ENCODE data around the gene P2RY12. TPM values are rescaled to one million over a fixed set of nuclear protein-coding genes. Genes with fewer than 3 reads are reported as not detected.

P2RY12 gene
- 1 to 10 TPM; 1.1 to 1.5 (median 1.3) TPM for polyA plus RNA-seq (ENCODE audit: insufficient read length in 3 of 3)

GRCh38 chr3:151384741-151385174, at the start of gene P2RY12:
Gene P2RY12, minus strand, starts transcription at chr3:151384753. Its CDS starts 45,908 bp downstream, at chr3:151338845.
- no peak for DNase-seq (ENCODE audit: low read depth in 3 of 3, low spot score in 2 of 3)

GRCh38 chr3:151432616-151433372, 48.2 kb upstream of the P2RY12 start:
- no peak for DNase-seq (ENCODE audit: low read depth in 3 of 3, low spot score in 2 of 3)

- DNase-seq (ENCODE audit: low read depth in 3 of 3, low spot score in 2 of 3): no peak
Observed at GRCh38 chr3:151431940-151432339, 47.4 kb upstream of the P2RY12 start.

- DNase-seq (ENCODE audit: low read depth in 3 of 3, low spot score in 2 of 3): no peak
Observed at GRCh38 chr3:151430821-151431484, 46.4 kb upstream of the P2RY12 start.

GRCh38 chr3:151428386-151428785, 43.8 kb upstream of the P2RY12 start:
- no peak for DNase-seq (ENCODE audit: low read depth in 3 of 3, low spot score in 2 of 3)

- DNase-seq (ENCODE audit: low read depth in 3 of 3, low spot score in 2 of 3): no peak
Observed at GRCh38 chr3:151426341-151426657, 41.7 kb upstream of the P2RY12 start.

- DNase-seq (ENCODE audit: low read depth in 3 of 3, low spot score in 2 of 3): no peak
Observed at GRCh38 chr3:151425627-151426340, 41.2 kb upstream of the P2RY12 start.

- DNase-seq (ENCODE audit: low read depth in 3 of 3, low spot score in 2 of 3): no peak
Observed at GRCh38 chr3:151423091-151423490, 38.5 kb upstream of the P2RY12 start.

GRCh38 chr3:151421938-151422337, 37.4 kb upstream of the P2RY12 start:
- DNase-seq (ENCODE audit: low read depth in 3 of 3, low spot score in 2 of 3): no peak

GRCh38 chr3:151419806-151420205, 35.3 kb upstream of the P2RY12 start:
- DNase-seq (ENCODE audit: low read depth in 3 of 3, low spot score in 2 of 3): no peak

- no peak for DNase-seq (ENCODE audit: low read depth in 3 of 3, low spot score in 2 of 3)
Observed at GRCh38 chr3:151415289-151415688, 30.7 kb upstream of the P2RY12 start.

- DNase-seq (ENCODE audit: low read depth in 3 of 3, low spot score in 2 of 3): no peak
Observed at GRCh38 chr3:151412989-151413388, 28.4 kb upstream of the P2RY12 start.

- DNase-seq (ENCODE audit: low read depth in 3 of 3, low spot score in 2 of 3): no peak
Observed at GRCh38 chr3:151410891-151411559, 26.5 kb upstream of the P2RY12 start.

- DNase-seq (ENCODE audit: low read depth in 3 of 3, low spot score in 2 of 3): no peak
Observed at GRCh38 chr3:151407928-151408327, 23.4 kb upstream of the P2RY12 start.

- DNase-seq (ENCODE audit: low read depth in 3 of 3, low spot score in 2 of 3): no peak
Observed at GRCh38 chr3:151404316-151404715, 19.8 kb upstream of the P2RY12 start.

GRCh38 chr3:151403246-151403645, 18.7 kb upstream of the P2RY12 start:
- DNase-seq (ENCODE audit: low read depth in 3 of 3, low spot score in 2 of 3): no peak

- no peak for DNase-seq (ENCODE audit: low read depth in 3 of 3, low spot score in 2 of 3)
Observed at GRCh38 chr3:151402349-151402748, 17.8 kb upstream of the P2RY12 start.

GRCh38 chr3:151400341-151400740, 15.8 kb upstream of the P2RY12 start:
- no peak for DNase-seq (ENCODE audit: low read depth in 3 of 3, low spot score in 2 of 3)

GRCh38 chr3:151398895-151399294, 14.3 kb upstream of the P2RY12 start:
- DNase-seq (ENCODE audit: low read depth in 3 of 3, low spot score in 2 of 3): no peak

- no peak for DNase-seq (ENCODE audit: low read depth in 3 of 3, low spot score in 2 of 3)
Observed at GRCh38 chr3:151395806-151396205, 11.3 kb upstream of the P2RY12 start.

- no peak for DNase-seq (ENCODE audit: low read depth in 3 of 3, low spot score in 2 of 3)
Observed at GRCh38 chr3:151394611-151395010, 10.1 kb upstream of the P2RY12 start.

Measured in right renal cortex interstitium (tissue), 3 donors.